IMR-90 (cell line): Measurements from ENCODE around the gene NXF1. TPM values are rescaled to one million over a fixed set of nuclear protein-coding genes. Genes with fewer than 3 reads are reported as not detected.

Experiments used
- ATAC-seq: fragments of 200-7000 bp; cut with Tn5 transposase; 2 replicates; pipeline ENCODE4 v1.9.1; 2020; ENCODE audit warnings: low read depth, mild to moderate bottlenecking, moderate library complexity
- BruUV-seq: library from RNA; stranded (reverse); fragments of 400-500 nt; replicated peaks from 2 replicates; lab custom pipeline; 2021; lab: Mats Ljungman, UMichigan
- CTCF ChIA-PET: fragments of 300-600 bp; formaldehyde crosslinking; extraction: SDS; loops from one replicate; lab custom pipeline; 2021; ENCODE audit warnings: antibody characterized with exemption; lab: Yijun Ruan, JAX
- POLR2A ChIA-PET: fragments of 300-600 bp; sonication (Branson Sonifier 250); formaldehyde crosslinking; loops from one replicate; lab custom pipeline; 2022; ENCODE audit warnings: antibody characterized with exemption; ENCODE audit not compliant: unreplicated experiment; lab: Charles Lee
- DNase-seq: peaks from one replicate; pipeline ENCODE4 v3.0.0; 2013
- H2AFZ ChIP-seq: replicated peaks from 2 replicates; pipeline ENCODE3; 2013; ENCODE audit warnings: low read length, mild to moderate bottlenecking; ENCODE audit not compliant: poor library complexity
- H2AK5ac ChIP-seq: 2 replicates; pipeline ENCODE4 v1.6.1; 2013; ENCODE audit warnings: low read depth, low read length, inconsistent platforms
- H2AK9ac ChIP-seq: replicated peaks from 2 replicates; pipeline ENCODE3; 2013; ENCODE audit warnings: mild to moderate bottlenecking, low read depth, low read length, moderate library complexity; ENCODE audit not compliant: poor library complexity
- H2BK120ac ChIP-seq: 2 replicates; pipeline ENCODE4 v1.6.1; 2013; ENCODE audit warnings: low read depth, low read length, inconsistent platforms
- H2BK15ac ChIP-seq: 3 replicates; pipeline ENCODE4 v1.6.1; 2013; ENCODE audit warnings: low read depth, low read length, inconsistent platforms
- H2BK20ac ChIP-seq: 2 replicates; pipeline ENCODE4 v1.6.1; 2013; ENCODE audit warnings: low read depth, mild to moderate bottlenecking, inconsistent platforms, low read length, moderate library complexity
- H2BK5ac ChIP-seq: 2 replicates; pipeline ENCODE4 v1.6.1; 2013; ENCODE audit warnings: mild to moderate bottlenecking, low read depth, low read length, inconsistent platforms; ENCODE audit not compliant: poor library complexity, severe bottlenecking
- H3K14ac ChIP-seq: replicated peaks from 2 replicates; pipeline ENCODE4 v1.6.1; 2013; ENCODE audit warnings: low read depth, low read length, inconsistent platforms
- H3K18ac ChIP-seq: 2 replicates; pipeline ENCODE4 v1.6.1; 2013; ENCODE audit warnings: low read depth, low read length, control low read depth
- H3K23ac ChIP-seq: 2 replicates; pipeline ENCODE4 v1.6.1; 2013; ENCODE audit warnings: low read depth, low read length, inconsistent platforms
- H3K27ac ChIP-seq: 2 replicates; pipeline ENCODE4 v1.5.1; 2013; ENCODE audit warnings: mild to moderate bottlenecking, control low read depth, low read length; ENCODE audit not compliant: insufficient read depth
- H3K27me3 ChIP-seq: 2 replicates; pipeline ENCODE4 v1.6.1; 2013; ENCODE audit warnings: low read length; ENCODE audit not compliant: control insufficient read depth, insufficient read depth
- H3K36me3 ChIP-seq: 2 replicates; pipeline ENCODE4 v1.6.1; 2013; ENCODE audit warnings: low read length, mixed read lengths; ENCODE audit not compliant: control insufficient read depth, insufficient read depth
- H3K4ac ChIP-seq: 2 replicates; pipeline ENCODE4 v1.6.1; 2013; ENCODE audit warnings: low read depth, low read length, inconsistent platforms
- H3K4me1 ChIP-seq: 2 replicates; pipeline ENCODE4 v1.6.1; 2013; ENCODE audit warnings: low read length, mixed read lengths; ENCODE audit not compliant: control insufficient read depth, insufficient read depth
- H3K4me2 ChIP-seq: 2 replicates; pipeline ENCODE4 v1.6.1; 2013; ENCODE audit warnings: low read depth, mild to moderate bottlenecking, control low read depth, low read length, moderate library complexity
- H3K4me3 ChIP-seq: 2 replicates; pipeline ENCODE4 v1.5.1; 2013; ENCODE audit warnings: low read depth, mild to moderate bottlenecking, control low read depth, low read length, moderate library complexity; ENCODE audit not compliant: insufficient read depth
- H3K56ac ChIP-seq: 2 replicates; pipeline ENCODE4 v1.6.1; 2013; ENCODE audit warnings: low read length, inconsistent platforms; ENCODE audit not compliant: insufficient read depth; ENCODE audit errors: extremely low read depth
- H3K79me1 ChIP-seq, 2 experiments: 2 replicates each; pipeline ENCODE4 v1.6.1; 2013; ENCODE audit warnings: low read length in 2 of 2, inconsistent platforms in 1 of 2, low read depth in 1 of 2
- H3K9ac ChIP-seq: 2 replicates; pipeline ENCODE4 v1.6.1; 2013; ENCODE audit warnings: low read depth, low read length, control low read depth
- H3K9me1 ChIP-seq: 2 replicates; pipeline ENCODE4 v1.6.1; 2013; ENCODE audit warnings: low read length, inconsistent platforms; ENCODE audit not compliant: insufficient read depth
- H3K9me3 ChIP-seq: 2 replicates; pipeline ENCODE4 v1.6.1; 2013; ENCODE audit warnings: low read length; ENCODE audit not compliant: control insufficient read depth, insufficient read depth
- H4K20me1 ChIP-seq: 2 replicates; pipeline ENCODE4 v1.6.1; 2013; ENCODE audit warnings: low read length, inconsistent platforms; ENCODE audit not compliant: insufficient read depth
- H4K5ac ChIP-seq: 2 replicates; pipeline ENCODE4 v1.6.1; 2013; ENCODE audit warnings: mild to moderate bottlenecking, low read depth, low read length, control low read depth
- H4K8ac ChIP-seq, 2 experiments: 2 replicates each; pipeline ENCODE4 v1.6.1; 2013; ENCODE audit warnings: low read depth in 2 of 2, low read length in 2 of 2, control low read depth in 1 of 2, inconsistent platforms in 1 of 2
- H4K91ac ChIP-seq: 2 replicates; pipeline ENCODE4 v1.6.1; 2013; ENCODE audit warnings: low read depth, low read length, inconsistent platforms; ENCODE audit not compliant: insufficient read depth
- ELK1 ChIP-seq: fragments of 150-350 bp; IDR thresholded peaks from 2 replicates; pipeline ENCODE4 v1.6.1; 2016; ENCODE audit warnings: low read depth, mild to moderate bottlenecking, low read length, moderate library complexity, borderline replicate concordance
- MAFK ChIP-seq: IDR thresholded peaks from 2 replicates; pipeline ENCODE4 v1.6.1; 2012; ENCODE audit warnings: low read depth, low read length, improper control_type of control experiment
- MXI1 ChIP-seq: IDR thresholded peaks from 2 replicates; pipeline ENCODE4 v1.6.1; 2012; ENCODE audit warnings: low read depth, mild to moderate bottlenecking, low read length, moderate library complexity, borderline replicate concordance
- NFE2L2 ChIP-seq: fragments of 150-350 bp; IDR thresholded peaks from 2 replicates; pipeline ENCODE4 v1.6.1; 2016; ENCODE audit warnings: low read depth, mild to moderate bottlenecking, low read length
- POLR2A ChIP-seq: IDR thresholded peaks from 2 replicates; pipeline ENCODE4 v1.6.1; 2012; ENCODE audit warnings: mild to moderate bottlenecking, low read depth, low read length
- RAD21 ChIP-seq: IDR thresholded peaks from 2 replicates; pipeline ENCODE4 v1.6.1; 2012; ENCODE audit warnings: low read length, improper control_type of control experiment
- RCOR1 ChIP-seq: IDR thresholded peaks from 2 replicates; pipeline ENCODE4 v1.6.1; 2012; ENCODE audit warnings: mild to moderate bottlenecking, low read length, improper control_type of control experiment; ENCODE audit not compliant: insufficient replicate concordance
- RFX5 ChIP-seq: IDR thresholded peaks from 2 replicates; pipeline ENCODE4 v1.8.0; 2012; ENCODE audit warnings: low read depth, mild to moderate bottlenecking, low read length, moderate library complexity
- SMC3 ChIP-seq: fragments of 150-350 bp; IDR thresholded peaks from 2 replicates; pipeline ENCODE4 v1.6.1; 2016; ENCODE audit warnings: low read depth, mild to moderate bottlenecking, antibody characterized with exemption, low read length, moderate library complexity
- WGBS, 2 experiments: methylation state at CpG; one replicate each; pipeline versions ENCODE4 v1.1.5 to v1.1.7; 2013; ENCODE audit warnings: missing lambda C conversion rate in 2 of 2; ENCODE audit not compliant: insufficient read length in 1 of 2; ENCODE audit errors: extremely low coverage in 2 of 2; 5-methylcytosine and 5-hydroxymethylcytosine counted together
- dilution Hi-C: fragments of 300-500 bp; cut with HindIII; formaldehyde crosslinking; loops from one replicate; pipeline ENCODE4 v1.14.3; 2018; ENCODE audit warnings: low sequenced_read_pairs; ENCODE audit not compliant: unreplicated experiment
- in situ Hi-C: fragments of 300-500 bp; cut with MboI; formaldehyde crosslinking; loops from 3 replicates; pipeline ENCODE4 v1.14.3; 2019; ENCODE audit warnings: low sequenced_read_pairs, inconsistent platforms, mixed read lengths
- intact Hi-C: fragments of 100-400 bp; cut with micrococcal nuclease; formaldehyde crosslinking; loops from 2 replicates; pipeline ENCODE4 v1.10.0; 2022
- polyA plus RNA-seq, 3 experiments: library from polyadenylated mRNA; depleted of rRNA; stranded (reverse); fragments of >200 nt; gene quantifications; 2 replicates each; pipeline ENCODE4 v1.2.3, GENCODE V29; 2012; ENCODE audit warnings: low replicate concordance in 1 of 3
- total RNA-seq: library from RNA; depleted of rRNA; stranded (reverse); fragments of >200 nt; gene quantifications from 2 replicates; pipeline ENCODE4 v1.2.3, GENCODE V29; 2012

NXF1 gene
- total and polyA plus RNA-seq, 2 of the 4 experiments (the other 2 are of a cell fraction), result 26.3 to 97.4 TPM

- Histone ChIP-seq H4K8ac (peak overlapping the region in 1 of 2 experiments; percentile 57; a peak in 1 of 4 replicates), H3K4me1 (peaks cover 12% of the 10 kb centered on the region), H2BK120ac (no peak overlapping the region), H2AFZ (peak overlapping the region; percentile 99), H4K5ac (no peak overlapping the region), H3K79me1 (peaks cover 20 to 78% of the 10 kb centered on the region in 2 experiments; a peak in 3 of 4 replicates), H2AK5ac (peak overlapping the region; percentile 67), H3K36me3 (peaks cover 37% of the 10 kb centered on the region), H3K27ac (peak overlapping the region; percentile 87), H3K27me3 (no peaks in the 10 kb centered on the region), H2BK5ac (peak overlapping the region; percentile 64), H3K56ac (peak overlapping the region; percentile 47; the same call in 1 of the 2 replicates), H3K4ac (peak overlapping the region; percentile 55), H2AK9ac (peak overlapping the region; percentile 92), H4K20me1 (peaks cover 38% of the 10 kb centered on the region; the same call in 1 of the 2 replicates), H3K9ac (peak overlapping the region; percentile 82), H3K14ac (peak overlapping the region; percentile 68; the same call in 1 of the 2 replicates), H3K9me3 (no peaks in the 10 kb centered on the region), H3K18ac (no peak overlapping the region), H3K9me1 (peaks cover 4% of the 10 kb centered on the region; the same call in 1 of the 2 replicates), H3K23ac (peak overlapping the region; percentile 82), H2BK15ac (no peak overlapping the region), H2BK20ac (no peak overlapping the region), H4K91ac (no peak overlapping the region; the same call in 1 of the 2 replicates), H3K4me2 (peak overlapping the region; percentile 98), H3K4me3 (peak overlapping the region; percentile 77)
- intact Hi-C loops, result no loop called here
- BruUV-seq, result no TSS peak
- in situ Hi-C loops, result no loop called here
- peak; percentile 1; the same call in 1 of the 2 replicates for ATAC-seq
- CTCF ChIA-PET, result no interaction called here
- TF ChIP-seq ELK1 (no peak), NFE2L2 (no peak), RFX5 (no peak), RAD21 (no peak), POLR2A (no peak), MXI1 (no peak), RCOR1 (no peak), SMC3 (no peak), MAFK (no peak)
- POLR2A ChIA-PET, result interaction anchor here (1.8 kb wide), 1 partner anchor 10 kb away, joined by 16 read pairs; no protein-coding TSS in a partner anchor
- DNase-seq, result no peak
- 0% methylated on average over 6 of the region's 33 CpGs; no CpG with 5 or more reads in 1 of the 2 experiments for WGBS, 2 experiments
- dilution Hi-C loops, result no loop called here
Observed at GRCh38 chr11:62830904-62831519, 25.8 kb upstream of the NXF1 start.
